Tibial nerve (tissue), 4 donors: ENCODE data around the gene RNASE8. TPM values are rescaled to one million over a fixed set of nuclear protein-coding genes. Genes with fewer than 3 reads are reported as not detected.

Experiments
- DNase-seq, 2 donors: peaks; one replicate each; pipeline ENCODE4 v3.0.0-alpha.2; 2019; ENCODE audit warnings: low spot score in 2 of 2
- H3K27ac ChIP-seq, 4 donors: fragments of 200-600 bp; sonication (generic) in 3 of 4; one replicate each; pipeline ENCODE4 v1.5.1; 2017 to 2019; ENCODE audit warnings: mild to moderate bottlenecking in 1 of 4
- H3K27me3 ChIP-seq, 2 donors: fragments of 200-600 bp; sonication (generic) in 1 of 2; one replicate each; pipeline versions ENCODE4 v1.5.1 to v1.6.0; 2017 to 2019
- H3K36me3 ChIP-seq, 3 donors: fragments of 200-600 bp; sonication (generic); one replicate each; pipeline ENCODE4 v1.5.1; 2018 to 2019
- H3K4me1 ChIP-seq, 4 donors: fragments of 200-600 bp; sonication (generic) in 3 of 4; one replicate each; pipeline ENCODE4 v1.5.1; 2017 to 2019
- H3K4me3 ChIP-seq, 4 donors: fragments of 200-600 bp; sonication (generic) in 3 of 4; one replicate each; pipeline ENCODE4 v1.5.1; 2017 to 2019; ENCODE audit warnings: mild to moderate bottlenecking in 1 of 4, moderate library complexity in 1 of 4
- H3K9me3 ChIP-seq, 4 donors: fragments of 200-600 bp; sonication (generic) in 3 of 4; one replicate each; pipeline ENCODE4 v1.5.1; 2017 to 2019
- CTCF ChIP-seq, 5 experiments: fragments of 200-600 bp in 3 of 5; fragments of 450-650 bp in 2 of 5; sonication (generic) in 3 of 5; IDR thresholded peaks; one replicate each; pipeline ENCODE4 v1.5.1; 2016 to 2019; ENCODE audit warnings: antibody characterized with exemption in 5 of 5, mild to moderate bottlenecking in 3 of 5, moderate library complexity in 2 of 5
- EP300 ChIP-seq, 2 donors: sonication (generic); formaldehyde crosslinking; IDR thresholded peaks; one replicate each; pipeline ENCODE4 v1.6.1; 2017; ENCODE audit warnings: antibody characterized with exemption in 2 of 2, mild to moderate bottlenecking in 1 of 2
- POLR2A ChIP-seq, 2 donors: fragments of 450-650 bp; IDR thresholded peaks; one replicate each; pipeline ENCODE4 v1.6.1; 2017; ENCODE audit warnings: antibody characterized with exemption in 2 of 2, mild to moderate bottlenecking in 2 of 2, moderate library complexity in 2 of 2
- WGBS, 2 donors: methylation state at CpG; one replicate each; pipeline ENCODE4 v1.1.5; 2018; 5-methylcytosine and 5-hydroxymethylcytosine counted together
- total RNA-seq, 4 donors: library from RNA; depleted of rRNA; stranded (reverse); fragments of >200 nt; gene quantifications; one replicate each; pipeline ENCODE4 v1.1.0, GENCODE V29; 2016

Gene RNASE8
- total RNA-seq, 4 donors from 2014 or later: not detected

GRCh38 chr14:21091821-21092272 lies 34.2 kb downstream of the RNASE8 start:
- Histone ChIP-seq H3K27ac (peak overlapping the region; percentile 31 to 97 (median 66)), H3K4me3 (no peak overlapping the region), H3K36me3 (peaks cover 0 to 64% (median 0%) of the 10 kb centered on the region in 3 donors), H3K9me3 (no peaks in the 10 kb centered on the region), H3K4me1 (peaks cover 0 to 76% (median 13%) of the 10 kb centered on the region in 4 donors), H3K27me3 (no peaks in the 10 kb centered on the region)
- TF ChIP-seq POLR2A (IDR thresholded peaks at IDR 0.05) (no peak), CTCF (IDR thresholded peaks at IDR 0.05) (no peak), EP300 (IDR thresholded peaks at IDR 0.05) (no peak)
- no peak for DNase-seq
- WGBS, 2 donors: 78 to 86% methylated on average over 39 to 40 of the region's 42 CpGs

- Histone ChIP-seq H3K27me3 (no peaks in the 10 kb centered on the region), H3K36me3 (peaks cover 0 to 58% (median 0%) of the 10 kb centered on the region in 3 donors), H3K4me1 (peaks cover 0 to 77% (median 13%) of the 10 kb centered on the region in 4 donors), H3K27ac (peak overlapping the region; percentile 31 to 97 (median 66)), H3K9me3 (no peaks in the 10 kb centered on the region), H3K4me3 (no peak overlapping the region)
- peak; percentile 67 to 81 for DNase-seq
- TF ChIP-seq POLR2A (IDR thresholded peaks at IDR 0.05): peak in 1 of 2 donors; percentile 15
- TF ChIP-seq CTCF (IDR thresholded peaks at IDR 0.05): peak; percentile 100
- TF ChIP-seq EP300 (IDR thresholded peaks at IDR 0.05): peak in 1 of 2 donors; percentile 59
- WGBS, 2 donors: 31 to 40% methylated on average over 40 to 44 of the region's 59 CpGs
Measured at GRCh38 chr14:21092273-21093011, 34.8 kb downstream of the RNASE8 start.

- Histone ChIP-seq H3K36me3 (peaks cover 0 to 52% (median 0%) of the 10 kb centered on the region in 3 donors), H3K27ac (peak overlapping the region in 1 of 4 donors; percentile 97), H3K4me1 (peaks cover 0 to 78% (median 12%) of the 10 kb centered on the region in 4 donors), H3K4me3 (no peak overlapping the region), H3K27me3 (no peaks in the 10 kb centered on the region), H3K9me3 (no peaks in the 10 kb centered on the region)
- DNase-seq: no peak
- WGBS, 2 donors: 74 to 80% methylated on average over 36 of the region's 36 CpGs
- TF ChIP-seq POLR2A (IDR thresholded peaks at IDR 0.05) (no peak), CTCF (IDR thresholded peaks at IDR 0.05) (no peak), EP300 (IDR thresholded peaks at IDR 0.05) (no peak)
Measured at GRCh38 chr14:21093018-21093417, 35.4 kb downstream of the RNASE8 start.

GRCh38 chr14:21093769-21094681 lies 36.4 kb downstream of the RNASE8 start:
- WGBS, 2 donors: 36 to 45% methylated on average over 6 to 7 of the region's 7 CpGs
- H3K9me3 ChIP-seq: no peaks in the 10 kb centered on the region
- peak overlapping the region in 2 of 4 donors; percentile 77 to 97 for H3K27ac ChIP-seq
- DNase-seq: no peak
- no peak for TF ChIP-seq POLR2A (IDR thresholded peaks at IDR 0.05)
- TF ChIP-seq CTCF (IDR thresholded peaks at IDR 0.05): no peak
- TF ChIP-seq EP300 (IDR thresholded peaks at IDR 0.05): no peak
- H3K4me1 ChIP-seq: peaks cover 0 to 78% (median 13%) of the 10 kb centered on the region in 4 donors
- H3K4me3 ChIP-seq: no peak overlapping the region
- H3K27me3 ChIP-seq: no peaks in the 10 kb centered on the region
- H3K36me3 ChIP-seq: peaks cover 0 to 43% (median 0%) of the 10 kb centered on the region in 3 donors
